ENCODE measurements around the gene CCDC13. TPM values are rescaled to one million over a fixed set of nuclear protein-coding genes. Genes with fewer than 3 reads are reported as not detected.
A peak's percentile ranks its signal among the peaks of the same experiment; 100 is the strongest.

CCDC13 gene
- total and polyA plus RNA-seq, 2 of the 13 experiments (the other 11 are each of a cell fraction or from before 2014, with no cell fraction given), result 0.22 to 0.51 TPM

- DNase-seq (ENCODE audit: low spot score) (peak; percentile 91), ATAC-seq (peak; percentile 88), FAIRE-seq (peak; percentile 81)
- Histone ChIP-seq H3K4me2 (ENCODE audit: low read depth, low read length) (peak overlapping the region; percentile 60), H3K79me2 (ENCODE audit: insufficient read depth, low read length) (no peaks in the 10 kb centered on the region), H3K4me1 (ENCODE audit: insufficient read depth, low read length) (peaks cover 29% of the 10 kb centered on the region), H3K27ac (ENCODE audit: extremely low read length, insufficient read depth, low read length) (peak overlapping the region; percentile 87), H3K4me3 (replicated peaks in 1 of 3; ENCODE audit: insufficient read depth in 1 of 3, low read depth in 2 of 3, low read length in 3 of 3) (peak overlapping the region in 1 of 3 experiments; percentile 18; a peak in 1 of 6 replicates), H3K9me3 (ENCODE audit: low read length) (no peaks in the 10 kb centered on the region), H3K27me3 (ENCODE audit: control insufficient read depth in 1 of 2, insufficient read depth in 2 of 2, low read length in 2 of 2) (no peaks in the 10 kb centered on the region), H3K9ac (ENCODE audit: insufficient read depth, low read depth, low read length) (peak overlapping the region; percentile 58), H4K20me1 (ENCODE audit: insufficient read depth, low read length) (no peaks in the 10 kb centered on the region), H3K36me3 (replicated peaks in 1 of 2; ENCODE audit: control insufficient read depth in 1 of 2, insufficient read depth in 2 of 2, low read length in 2 of 2) (no peaks in the 10 kb centered on the region), H2AFZ (ENCODE audit: low read length) (no peak overlapping the region)
- ChIA-PET CTCF (ENCODE audit: low intra/inter-chr PET ratio, low total read pairs) (interaction anchor here (0.9 kb wide), 1 partner anchor 12 kb away, joined by 3 read pairs; no protein-coding TSS in a partner anchor), POLR2A (interaction anchor here (0.7 to 3.7 kb wide), 17 partner anchors 10 to 174 kb away, joined by 3 to 35 read pairs (median 4); partner anchors contain the start of genes CYP8B1, HIGD1A, NKTR and SEC22C)
- intact Hi-C loops (cut with micrococcal nuclease; ENCODE audit: unreplicated experiment) (loop anchor here (2.0 kb wide), 1 partner anchor 45 kb away; no protein-coding TSS in a partner anchor), in situ Hi-C loops (cut with HindIII; ENCODE audit: extremely low pct_ligation_motif_present, low pct_unique_long_range_greater_than_20kb) (no loop called here)
- 21% methylated on average over 5 of the region's 5 CpGs for WGBS (ENCODE audit: low lambda C conversion rate)
- BruUV-seq (replicated peaks), result TSS peak; percentile 92
- 0 out of 2 replicates have a peak, but pooled peaks have one; percentile 36 for TF ChIP-seq ATF2 (CRISPR knock-in tag; IDR thresholded peaks at IDR 0.05)
- peak; percentile 62 for TF ChIP-seq ZNF788 (CRISPR knock-in tag; IDR thresholded peaks at IDR 0.05; ENCODE audit: borderline replicate concordance)
- TF ChIP-seq SMC3 (IDR thresholded peaks at IDR 0.05; ENCODE audit: low read length), result peak; percentile 40; the same call in 1 of the 2 replicates
- peak; percentile 55 for TF ChIP-seq NR2F2 (IDR thresholded peaks at IDR 0.05; ENCODE audit: borderline replicate concordance, low read depth)
- peak; percentile 38; the same call in 1 of the 2 replicates for TF ChIP-seq SPEN (CRISPR knock-in tag; IDR thresholded peaks at IDR 0.05; ENCODE audit: low read depth)
- TF ChIP-seq FOSL2 (CRISPR knock-in tag; IDR thresholded peaks at IDR 0.05), result peak; percentile 82
- TF ChIP-seq EZH2 (conservative IDR thresholded peaks at IDR 0.05; ENCODE audit: low read depth, low read length), result no peak
- peak; percentile 24; the same call in 1 of the 2 replicates for TF ChIP-seq GMEB1 (CRISPR knock-in tag; IDR thresholded peaks at IDR 0.05; ENCODE audit: borderline replicate concordance)
- 0 out of 2 replicates have a peak, but pooled peaks have one; percentile 56 for TF ChIP-seq ZNF414 (CRISPR knock-in tag; IDR thresholded peaks at IDR 0.05)
- peak; percentile 83 for TF ChIP-seq GATAD2A (CRISPR knock-in tag; IDR thresholded peaks at IDR 0.05)
- no peak for TF ChIP-seq ZZZ3 (CRISPR knock-in tag; IDR thresholded peaks at IDR 0.05; ENCODE audit: borderline replicate concordance)
- TF ChIP-seq SMAD1 (CRISPR knock-in tag; IDR thresholded peaks at IDR 0.05; ENCODE audit: borderline replicate concordance, low read depth), result 0 out of 2 replicates have a peak, but pooled peaks have one; percentile 21
- 0 out of 2 replicates have a peak, but pooled peaks have one; percentile 44 for TF ChIP-seq MYC (CRISPR knock-in tag; IDR thresholded peaks at IDR 0.05; ENCODE audit: borderline replicate concordance)
- no peak for TF ChIP-seq ZNF251 (CRISPR knock-in tag; IDR thresholded peaks at IDR 0.05)
- peak; percentile 63 for TF ChIP-seq MIER3 (CRISPR knock-in tag; IDR thresholded peaks at IDR 0.05; ENCODE audit: borderline replicate concordance)
- peak; percentile 66 for TF ChIP-seq BCL6 (CRISPR knock-in tag; IDR thresholded peaks at IDR 0.05)
- TF ChIP-seq SRSF4 (IDR thresholded peaks at IDR 0.05; ENCODE audit: low read depth, low read length, poor library complexity, severe bottlenecking), result no peak
- TF ChIP-seq CREB1 (IDR thresholded peaks at IDR 0.05), result no peak
- TF ChIP-seq CREB1 (CRISPR knock-in tag; IDR thresholded peaks at IDR 0.05), result peak; percentile 77
These were observed 17.1 kb downstream of the CCDC13 start for GRCh38 chr3:42755681-42756578.

All from HepG2 (cell line).